T-helper 22 cell (primary cell): ENCODE results near the gene RILPL2.
"Not testable (repeated sequence)": the region's sequence is repeated elsewhere in the genome, so short reads cannot be mapped to it uniquely, and the experiment has no call there.

Experiments used
- DNase-seq: peaks from one replicate; pipeline ENCODE4 v3.0.0-alpha.2; 2020; ENCODE audit warnings: low read depth

The RILPL2 gene

DNA sequence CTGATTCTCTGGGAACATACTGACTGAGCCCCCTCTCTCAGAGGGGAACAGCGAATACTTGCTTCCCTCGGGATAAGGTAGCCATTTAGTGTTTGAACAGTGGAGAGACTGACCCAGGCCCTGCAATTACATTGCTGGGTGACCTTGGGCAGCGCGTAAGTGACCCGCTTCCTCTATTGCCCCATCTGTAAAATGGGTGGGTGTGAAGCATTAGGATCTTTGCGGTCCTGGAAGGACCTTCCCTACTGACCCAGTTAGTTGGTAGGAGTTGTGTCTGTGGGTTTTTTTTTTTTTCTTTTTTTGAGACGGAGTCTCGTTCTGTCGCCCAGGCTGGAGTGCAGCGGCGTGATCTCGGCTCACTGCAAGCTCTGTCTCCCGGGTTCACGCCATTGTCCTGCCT is 53.8 kb downstream of the RILPL2 start:
- no peak for DNase-seq

DNA sequence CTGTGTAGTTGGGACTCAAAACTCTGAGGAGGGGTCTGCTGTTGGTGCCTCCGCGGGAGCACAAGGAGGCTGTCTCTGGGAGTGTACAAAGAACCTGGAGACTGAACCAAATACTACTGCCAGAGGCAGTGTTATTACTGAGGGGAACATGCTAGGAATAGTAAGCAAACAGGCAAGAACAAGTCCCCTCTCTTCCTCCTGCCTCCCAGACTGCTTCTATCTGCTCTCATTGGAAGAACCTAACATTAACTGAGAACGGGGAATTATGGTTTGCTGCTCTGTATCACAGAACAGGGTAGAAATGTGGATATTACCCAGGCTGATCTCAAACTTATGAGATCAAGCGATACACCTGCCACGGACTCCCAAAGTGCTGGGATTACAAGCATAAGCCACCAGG is 57.1 kb downstream of the RILPL2 start:
- DNase-seq = no peak

DNA sequence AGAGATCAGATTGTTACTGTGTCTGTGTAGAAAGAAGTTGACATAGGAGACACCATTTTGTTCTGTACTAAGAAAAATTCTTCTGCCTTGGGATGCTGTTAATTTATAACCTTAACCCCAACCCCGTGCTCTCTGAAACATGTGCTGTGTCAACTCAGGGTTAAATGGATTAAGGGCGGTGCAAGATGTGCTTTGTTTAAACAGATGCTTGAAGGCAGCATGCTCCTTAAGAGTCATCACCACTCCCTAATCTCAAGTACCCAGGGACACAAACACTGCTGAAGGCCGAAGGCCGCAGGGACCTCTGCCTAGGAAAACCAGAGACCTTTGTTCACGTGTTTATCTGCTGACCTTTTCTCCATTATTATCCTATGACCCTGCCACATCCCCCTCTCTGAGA is 64.1 kb downstream of the RILPL2 start:
- not testable (repeated sequence) for DNase-seq

DNA sequence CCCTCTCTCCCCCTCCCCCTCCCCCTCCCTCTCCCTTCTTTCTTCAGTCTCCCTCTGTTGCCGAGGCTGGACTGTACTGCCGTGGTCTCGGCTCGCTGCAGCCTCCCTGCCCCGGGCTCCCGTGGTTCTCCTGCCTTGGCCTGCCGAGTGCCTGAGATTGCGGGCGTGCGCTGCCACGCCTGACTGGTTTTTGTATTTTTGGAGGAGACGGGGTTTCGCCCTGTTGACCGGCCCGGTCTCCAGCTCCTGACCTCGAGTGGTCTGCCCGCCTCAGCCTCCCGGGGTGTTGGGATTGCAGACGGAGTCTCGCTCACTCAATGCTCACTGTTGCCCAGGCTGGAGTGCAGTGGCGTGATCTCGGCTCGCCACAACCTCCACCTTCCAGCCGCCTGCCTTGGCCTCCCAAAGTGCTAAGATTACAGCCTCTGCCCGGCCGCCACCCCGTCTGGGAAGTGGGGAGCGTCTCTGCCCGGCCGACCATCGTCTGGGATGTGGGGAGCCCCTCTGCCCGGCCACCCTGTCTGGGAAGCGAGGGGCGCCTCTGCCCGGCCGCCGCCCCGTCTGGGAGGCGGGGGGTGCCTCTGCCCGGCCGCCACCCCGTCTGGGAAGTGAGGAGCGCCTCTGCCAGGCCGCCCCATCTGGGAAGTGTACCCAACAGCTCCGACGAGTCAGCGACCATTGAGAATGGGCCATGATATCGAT is 64.7 kb downstream of the RILPL2 start:
- DNase-seq = not testable (repeated sequence)

DNA sequence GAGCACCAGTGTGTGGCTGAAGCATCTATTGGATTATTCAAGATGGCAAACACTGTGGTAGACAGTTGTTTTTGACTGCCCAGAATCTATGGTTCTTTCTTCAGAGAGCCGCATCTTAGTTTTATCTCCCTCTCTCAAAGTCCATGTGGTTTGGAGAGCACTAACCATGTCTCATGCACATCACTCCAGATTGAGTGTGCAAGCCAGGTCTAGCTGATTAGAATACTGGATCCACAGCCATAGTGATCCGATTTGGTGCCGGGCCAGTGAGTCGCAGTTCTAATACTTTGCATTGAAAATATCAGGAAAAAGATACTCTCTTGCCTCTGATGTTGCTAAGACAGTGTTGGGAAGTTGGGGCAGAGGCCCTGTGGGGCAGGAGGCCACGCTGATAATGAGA is 67.3 kb downstream of the RILPL2 start:
- DNase-seq = no peak

DNA sequence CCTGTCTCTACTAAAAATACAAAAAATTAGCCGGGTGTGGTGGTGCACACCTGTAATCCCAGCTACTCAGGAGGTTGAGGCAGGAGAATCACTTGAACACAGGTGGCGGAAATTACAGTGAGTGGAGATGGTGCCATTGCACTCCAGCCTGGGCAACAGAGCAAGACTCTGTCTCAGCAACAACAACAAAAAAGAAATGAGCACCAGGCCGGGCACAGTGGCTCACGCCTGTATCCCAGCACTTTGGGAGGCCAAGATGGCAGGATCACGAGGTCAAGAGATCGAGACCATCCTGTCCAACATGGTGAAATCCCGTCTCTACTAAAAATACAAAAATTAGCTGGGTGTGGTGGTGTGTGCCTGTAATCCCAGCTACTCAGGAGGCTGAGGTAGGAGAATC is 68.1 kb downstream of the RILPL2 start:
- DNase-seq = not testable (repeated sequence)

DNA sequence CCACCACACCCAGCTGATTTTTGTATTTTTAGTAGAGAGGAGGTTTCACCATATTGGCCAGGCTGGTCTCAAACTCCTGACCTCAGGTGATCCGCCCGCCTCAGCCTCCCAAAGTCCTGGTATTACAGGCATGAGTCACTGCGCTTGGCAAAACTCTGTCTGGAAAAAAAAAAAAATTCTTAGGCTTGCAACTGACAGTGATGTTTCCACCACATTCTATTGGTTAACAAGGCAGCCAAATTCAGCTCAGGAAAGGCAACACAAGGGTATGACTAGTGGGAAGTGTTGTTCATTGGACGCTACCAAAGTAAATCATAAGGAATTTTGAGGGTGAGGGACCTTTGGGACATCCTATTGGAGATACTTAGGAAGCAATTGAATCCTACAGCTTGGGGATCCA is 69.0 kb downstream of the RILPL2 start:
- no peak for DNase-seq
